Activated T-cell treated with anti-CD3 and anti-CD28 coated beads for 24 hours (primary cell): ENCODE data around the gene CELF1.
A peak's percentile ranks its signal among the peaks of the same experiment; 100 is the strongest.
"Not testable (repeated sequence)": the region's sequence is repeated elsewhere in the genome, so short reads cannot be mapped to it uniquely, and the experiment has no call there.

Experiments
- DNase-seq: peaks from one replicate; pipeline ENCODE4 v3.0.0-alpha.2; 2020; ENCODE audit warnings: low read depth

Gene CELF1

GRCh38 chr11:47573321-47573720 lies 20.4 kb upstream of the CELF1 start:
- DNase-seq: no peak

- DNase-seq: no peak
Observed at GRCh38 chr11:47572715-47573255, 19.9 kb upstream of the CELF1 start.

GRCh38 chr11:47571895-47572294 lies 19.0 kb upstream of the CELF1 start:
- DNase-seq: no peak

GRCh38 chr11:47571357-47571729 lies 18.4 kb upstream of the CELF1 start:
- DNase-seq: no peak

- no peak for DNase-seq
Observed at GRCh38 chr11:47570651-47571356, 17.9 kb upstream of the CELF1 start.

GRCh38 chr11:47569646-47570045 lies 16.7 kb upstream of the CELF1 start:
- no peak for DNase-seq

GRCh38 chr11:47566149-47566698 lies 13.3 kb upstream of the CELF1 start:
- DNase-seq: no peak

- DNase-seq: peak; percentile 58
Observed at GRCh38 chr11:47565340-47566148, 12.6 kb upstream of the CELF1 start, which contains the start of gene PTPMT1. TSS of gene PTPMT1 (plus strand) at chr11:47565599. CDS start at chr11:47565623, 24 bp downstream.

GRCh38 chr11:47564933-47565339 lies 12.0 kb upstream of the CELF1 start:
- DNase-seq: no peak

- not testable (repeated sequence) for DNase-seq
Observed at GRCh38 chr11:47564366-47564765, 11.4 kb upstream of the CELF1 start.

GRCh38 chr11:47562393-47562792 lies 9.5 kb upstream of the CELF1 start:
- not testable (repeated sequence) for DNase-seq

- no peak for DNase-seq
Observed at GRCh38 chr11:47560426-47560825, 7.5 kb upstream of the CELF1 start.

GRCh38 chr11:47558695-47559094 lies 5.8 kb upstream of the CELF1 start:
- no peak for DNase-seq

- DNase-seq: not testable (repeated sequence)
Observed at GRCh38 chr11:47557004-47557403, 4.1 kb upstream of the CELF1 start.

GRCh38 chr11:47553406-47553743 lies 443 bp upstream of the CELF1 start:
- DNase-seq: peak; percentile 16

- peak; percentile 4 for DNase-seq
Observed at GRCh38 chr11:47552056-47552565, 821 bp downstream of the CELF1 start.

- DNase-seq: no peak
Observed at GRCh38 chr11:47551086-47551485, 1.8 kb downstream of the CELF1 start.

GRCh38 chr11:47550288-47551047 lies 2.5 kb downstream of the CELF1 start:
- DNase-seq: no peak

- DNase-seq: not testable (repeated sequence)
Observed at GRCh38 chr11:47546274-47546673, 6.7 kb downstream of the CELF1 start.

GRCh38 chr11:47545298-47545697 lies 7.6 kb downstream of the CELF1 start:
- DNase-seq: no peak

- DNase-seq: no peak
Observed at GRCh38 chr11:47541070-47541469, 11.9 kb downstream of the CELF1 start.

GRCh38 chr11:47539681-47540039 lies 13.3 kb downstream of the CELF1 start:
- no peak for DNase-seq
